HepG2 (cell line): ENCODE results near the gene MMP25. TPM values are rescaled to one million over a fixed set of nuclear protein-coding genes. Genes with fewer than 3 reads are reported as not detected.
A peak's percentile ranks its signal among the peaks of the same experiment; 100 is the strongest.
"Not testable (repeated sequence)": the region's sequence is repeated elsewhere in the genome, so short reads cannot be mapped to it uniquely, and the experiment has no call there.

ENCODE experiments used
- ATAC-seq: fragments of 200-7000 bp; cut with Tn5 transposase; 3 replicates; pipeline ENCODE4 v1.9.1; 2020; ENCODE audit warnings: mild to moderate bottlenecking, moderate library complexity
- BruUV-seq: library from RNA; stranded (reverse); fragments of 400-500 nt; replicated peaks from 2 replicates; lab custom pipeline; 2021; lab: Mats Ljungman, UMichigan
- CTCF ChIA-PET: fragments of 300-600 bp; formaldehyde crosslinking; extraction: SDS; loops from one replicate; lab custom pipeline; 2021; ENCODE audit warnings: low total read pairs, inconsistent platforms, low intra/inter-chr PET ratio; lab: Yijun Ruan, JAX
- POLR2A ChIA-PET: fragments of 350-600 bp; sonication (Branson Sonifier 250); formaldehyde crosslinking; loops from one replicate; lab custom pipeline; 2020; ENCODE audit warnings: antibody characterized with exemption, inconsistent platforms; lab: Yijun Ruan, JAX
- DNase-seq: peaks from one replicate; pipeline ENCODE4 v3.0.0-alpha.2; 2015; ENCODE audit warnings: low spot score
- FAIRE-seq: peaks from 3 replicates; lab custom pipeline; 2011; peaks lifted over from hg19 to GRCh38; lab: Jason Lieb, UNC
- H2AFZ ChIP-seq: one replicate; pipeline ENCODE4 v1.6.1; 2011; ENCODE audit warnings: low read length, inconsistent platforms
- H3K27ac ChIP-seq: fragments of 300-600 bp; 3 replicates; pipeline ENCODE4 v1.8.0; 2011; ENCODE audit warnings: mixed run types, mild to moderate bottlenecking, mixed read lengths, low read length, inconsistent platforms; ENCODE audit not compliant: insufficient read depth; ENCODE audit errors: extremely low read length
- H3K27me3 ChIP-seq, 2 experiments: fragments of 200-600 bp in 1 of 2; 2 replicates in 1 of 2; 3 replicates in 1 of 2; pipeline versions ENCODE4 v1.6.0 to v1.8.0; 2011; ENCODE audit warnings: low read length in 2 of 2, mild to moderate bottlenecking in 2 of 2, moderate library complexity in 2 of 2, inconsistent platforms in 1 of 2; ENCODE audit not compliant: insufficient read depth in 2 of 2, control insufficient read depth in 1 of 2
- H3K36me3 ChIP-seq, 2 experiments: fragments of 200-600 bp in 1 of 2; replicated peaks in 1 of 2; 2 replicates in 1 of 2; 3 replicates in 1 of 2; pipeline versions ENCODE4 v1.5.1 to v1.8.0; 2011; ENCODE audit warnings: low read length in 2 of 2, inconsistent platforms in 1 of 2; ENCODE audit not compliant: insufficient read depth in 2 of 2, control insufficient read depth in 1 of 2
- H3K4me1 ChIP-seq: 2 replicates; pipeline ENCODE4 v1.5.1; 2012; ENCODE audit warnings: low read length, inconsistent platforms; ENCODE audit not compliant: insufficient read depth
- H3K4me2 ChIP-seq: 2 replicates; pipeline ENCODE4 v1.6.0; 2011; ENCODE audit warnings: low read depth, low read length, inconsistent platforms
- H3K4me3 ChIP-seq, 3 experiments: fragments of 200-600 bp in 1 of 3; sonication (generic), shearing (Covaris generic) in 1 of 3; replicated peaks in 1 of 3; 2 replicates each; pipeline ENCODE4 v1.5.1; 2011 to 2016; ENCODE audit warnings: low read length in 3 of 3, inconsistent platforms in 2 of 3, low read depth in 2 of 3, mild to moderate bottlenecking in 2 of 3, control low read depth in 1 of 3, mixed read lengths in 1 of 3; ENCODE audit not compliant: insufficient read depth in 1 of 3
- H3K79me2 ChIP-seq: one replicate; pipeline ENCODE4 v1.6.1; 2011; ENCODE audit warnings: low read length, inconsistent platforms; ENCODE audit not compliant: insufficient read depth
- H3K9ac ChIP-seq: 2 replicates; pipeline ENCODE4 v1.6.0; 2011; ENCODE audit warnings: mild to moderate bottlenecking, low read depth, low read length, inconsistent platforms; ENCODE audit not compliant: insufficient read depth
- H3K9me3 ChIP-seq: 2 replicates; pipeline ENCODE4 v1.5.1; 2012; ENCODE audit warnings: mild to moderate bottlenecking, low read length
- H4K20me1 ChIP-seq: 2 replicates; pipeline ENCODE4 v1.6.0; 2011; ENCODE audit warnings: inconsistent platforms, mild to moderate bottlenecking, low read length, moderate library complexity; ENCODE audit not compliant: insufficient read depth
- JARID2 ChIP-seq: sonication (generic); formaldehyde crosslinking; IDR thresholded peaks from 2 replicates; pipeline ENCODE4 v1.8.1; 2023; ENCODE audit warnings: missing genetic modification reagents, inconsistent platforms; ENCODE audit not compliant: insufficient replicate concordance
- JUN ChIP-seq: sonication (generic); formaldehyde crosslinking; IDR thresholded peaks from 2 replicates; pipeline ENCODE4 v1.4.0; 2020; ENCODE audit warnings: mild to moderate bottlenecking, missing genetic modification reagents
- RNF2 ChIP-seq: fragments of 450-650 bp; conservative IDR thresholded peaks from 2 replicates; pipeline ENCODE4 v1.6.1; 2016; ENCODE audit warnings: low read depth
- SMYD3 ChIP-seq: sonication (generic); formaldehyde crosslinking; IDR thresholded peaks from 2 replicates; pipeline ENCODE4 v1.8.1; 2023; ENCODE audit warnings: mild to moderate bottlenecking, missing genetic modification reagents
- ZFP36L1 ChIP-seq: sonication (generic); formaldehyde crosslinking; IDR thresholded peaks from 2 replicates; pipeline ENCODE4 v1.8.0; 2022; ENCODE audit warnings: mild to moderate bottlenecking, missing genetic modification reagents, moderate library complexity
- ZFP82 ChIP-seq: sonication (generic); formaldehyde crosslinking; IDR thresholded peaks from 2 replicates; pipeline ENCODE4 v1.5.1; 2020; ENCODE audit warnings: mild to moderate bottlenecking, missing genetic modification reagents, borderline replicate concordance
- ZNF225 ChIP-seq: sonication (generic); formaldehyde crosslinking; IDR thresholded peaks from 2 replicates; pipeline ENCODE4 v1.4.0; 2020; ENCODE audit warnings: mild to moderate bottlenecking, missing genetic modification reagents
- ZNF235 ChIP-seq: sonication (generic); formaldehyde crosslinking; IDR thresholded peaks from 2 replicates; pipeline ENCODE4 v1.8.1; 2023; ENCODE audit warnings: mild to moderate bottlenecking, missing genetic modification reagents, borderline replicate concordance
- ZNF24 ChIP-seq: fragments of 450-650 bp; IDR thresholded peaks from 2 replicates; pipeline ENCODE4 v1.6.1; 2017; ENCODE audit warnings: antibody characterized with exemption, mild to moderate bottlenecking
- ZNF75D ChIP-seq: sonication (generic); formaldehyde crosslinking; IDR thresholded peaks from 2 replicates; pipeline ENCODE4 v1.8.1; 2023; ENCODE audit warnings: missing genetic modification reagents, mild to moderate bottlenecking, borderline replicate concordance
- WGBS: methylation state at CpG from one replicate; pipeline ENCODE4 v1.1.6; 2017; ENCODE audit warnings: low lambda C conversion rate; 5-methylcytosine and 5-hydroxymethylcytosine counted together
- in situ Hi-C: cut with HindIII; loops from 2 replicates; pipeline ENCODE4 v1.10.0; 2017; ENCODE audit warnings: low pct_unique_long_range_greater_than_20kb; ENCODE audit not compliant: extremely low pct_ligation_motif_present
- intact Hi-C: fragments of 100-400 bp; cut with micrococcal nuclease; formaldehyde crosslinking; loops from one replicate; pipeline ENCODE4 v1.10.0; 2022; ENCODE audit not compliant: unreplicated experiment
- polyA plus RNA-seq, 8 experiments: library from polyadenylated mRNA; depleted of rRNA in 3 of 8; stranded (reverse) in 7 of 8; unstranded in 1 of 8; fragments of >200 nt; fragmentation: Illumina TruSeq in 4 of 8; extraction: Trizol in 4 of 8; gene quantifications; 2 replicates each; pipeline versions ENCODE4 v1.2.1 to v1.2.3, GENCODE V29; 2011 to 2016; ENCODE audit warnings: low read depth in 4 of 8, missing spikeins in 1 of 8, mixed read lengths in 1 of 8; ENCODE audit not compliant: insufficient read depth in 1 of 8
- total RNA-seq, 5 experiments: library from RNA; depleted of rRNA; stranded (reverse); fragments of >200 nt; fragmentation: Illumina TruSeq; extraction: Trizol; gene quantifications; 2 replicates each; pipeline ENCODE4 v1.2.3, GENCODE V29; 2016; ENCODE audit warnings: low read depth in 1 of 5
- TF ChIP-seq, protein P1 (sequence below): sonication (generic); formaldehyde crosslinking; IDR thresholded peaks from 2 replicates; pipeline ENCODE4 v1.8.1; 2023; ENCODE audit warnings: mild to moderate bottlenecking, moderate library complexity, missing genetic modification reagents
- TF ChIP-seq, protein P2 (sequence below): IDR thresholded peaks from 2 replicates; pipeline ENCODE4 v1.6.1; 2016; ENCODE audit warnings: low read depth, control low read depth

MMP25 gene
- total and polyA plus RNA-seq, 2 of the 13 experiments (the other 11 are each of a cell fraction or from before 2014, with no cell fraction given), result 0.04 to 0.08 TPM

DNA sequence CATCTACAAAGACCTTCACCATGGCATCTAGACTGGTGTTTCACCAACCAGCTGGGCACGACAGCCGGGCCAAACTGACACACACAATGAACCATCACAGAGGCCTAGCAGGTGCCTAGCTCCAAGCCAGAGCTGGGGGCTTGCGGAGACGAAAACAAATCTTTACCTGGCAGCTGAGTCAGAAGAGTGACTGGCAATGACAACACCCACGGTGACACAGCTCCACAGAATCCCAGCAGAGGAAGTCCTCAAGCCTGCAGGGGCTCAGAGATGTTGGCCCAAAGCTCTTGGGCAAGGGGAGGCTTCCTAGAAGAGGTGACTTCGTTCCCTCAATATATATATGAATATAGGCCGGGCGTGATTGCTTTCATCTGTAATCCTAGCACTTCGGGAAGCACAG lies 5.1 kb downstream of the MMP25 start:
- H3K27ac ChIP-seq, result no peak overlapping the region
- no peaks in the 10 kb centered on the region for H3K36me3 ChIP-seq
- no peaks in the 10 kb centered on the region for H3K4me1 ChIP-seq
- 28% methylated on average over 9 of the region's 9 CpGs for WGBS
- no peak overlapping the region for H3K4me3 ChIP-seq
- POLR2A ChIA-PET, result no interaction called here
- H3K4me2 ChIP-seq, result no peak overlapping the region
- peaks cover 5 to 47% of the 10 kb centered on the region in 2 experiments for H3K27me3 ChIP-seq
- ATAC-seq (no peak), FAIRE-seq (no peak), DNase-seq (no peak)
- in situ Hi-C loops (no loop called here), intact Hi-C loops (no loop called here)
- no peaks in the 10 kb centered on the region for H3K79me2 ChIP-seq
- H4K20me1 ChIP-seq, result no peaks in the 10 kb centered on the region
- no peak overlapping the region for H3K9ac ChIP-seq
- no peak overlapping the region for H2AFZ ChIP-seq
- no peaks in the 10 kb centered on the region for H3K9me3 ChIP-seq
- CTCF ChIA-PET, result no interaction called here
- TF ChIP-seq ZNF75D (CRISPR knock-in tag), result no peak
- TF ChIP-seq RNF2, result no peak
- TF ChIP-seq, protein P1, sequence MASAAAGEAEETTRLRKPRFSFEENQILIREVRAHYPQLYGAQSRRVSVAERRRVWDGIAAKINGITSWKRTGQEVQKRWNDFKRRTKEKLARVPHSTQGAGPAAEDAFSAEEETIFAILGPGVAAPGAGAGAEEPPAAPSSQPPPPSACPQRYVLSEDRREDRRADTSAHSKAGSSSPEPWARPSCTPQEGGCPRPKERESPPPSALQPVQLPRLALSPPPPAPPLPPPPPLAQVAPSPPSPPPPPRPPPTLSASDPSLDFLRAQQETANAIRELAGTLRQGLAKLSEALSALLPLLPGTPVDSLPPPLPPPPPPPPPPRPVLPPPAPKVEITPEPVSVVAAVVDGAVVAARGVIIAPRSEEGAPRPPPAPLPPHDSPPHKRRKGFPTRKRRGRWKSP (CRISPR knock-in tag), result no peak
- TF ChIP-seq, protein P2, sequence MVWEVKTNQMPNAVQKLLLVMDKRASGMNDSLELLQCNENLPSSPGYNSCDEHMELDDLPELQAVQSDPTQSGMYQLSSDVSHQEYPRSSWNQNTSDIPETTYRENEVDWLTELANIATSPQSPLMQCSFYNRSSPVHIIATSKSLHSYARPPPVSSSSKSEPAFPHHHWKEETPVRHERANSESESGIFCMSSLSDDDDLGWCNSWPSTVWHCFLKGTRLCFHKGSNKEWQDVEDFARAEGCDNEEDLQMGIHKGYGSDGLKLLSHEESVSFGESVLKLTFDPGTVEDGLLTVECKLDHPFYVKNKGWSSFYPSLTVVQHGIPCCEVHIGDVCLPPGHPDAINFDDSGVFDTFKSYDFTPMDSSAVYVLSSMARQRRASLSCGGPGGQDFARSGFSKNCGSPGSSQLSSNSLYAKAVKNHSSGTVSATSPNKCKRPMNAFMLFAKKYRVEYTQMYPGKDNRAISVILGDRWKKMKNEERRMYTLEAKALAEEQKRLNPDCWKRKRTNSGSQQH, result no peak
- no peak for TF ChIP-seq ZNF24
- no peak for TF ChIP-seq JUN
- TF ChIP-seq ZFP36L1, result no peak
- TF ChIP-seq ZNF225 (CRISPR knock-in tag), result no peak
- TF ChIP-seq JARID2 (CRISPR knock-in tag), result no peak
- TF ChIP-seq ZFP82 (CRISPR knock-in tag), result no peak
- no peak for TF ChIP-seq ZNF235 (CRISPR knock-in tag)
- no peak for TF ChIP-seq SMYD3 (CRISPR knock-in tag)
- no TSS peak for BruUV-seq

DNA sequence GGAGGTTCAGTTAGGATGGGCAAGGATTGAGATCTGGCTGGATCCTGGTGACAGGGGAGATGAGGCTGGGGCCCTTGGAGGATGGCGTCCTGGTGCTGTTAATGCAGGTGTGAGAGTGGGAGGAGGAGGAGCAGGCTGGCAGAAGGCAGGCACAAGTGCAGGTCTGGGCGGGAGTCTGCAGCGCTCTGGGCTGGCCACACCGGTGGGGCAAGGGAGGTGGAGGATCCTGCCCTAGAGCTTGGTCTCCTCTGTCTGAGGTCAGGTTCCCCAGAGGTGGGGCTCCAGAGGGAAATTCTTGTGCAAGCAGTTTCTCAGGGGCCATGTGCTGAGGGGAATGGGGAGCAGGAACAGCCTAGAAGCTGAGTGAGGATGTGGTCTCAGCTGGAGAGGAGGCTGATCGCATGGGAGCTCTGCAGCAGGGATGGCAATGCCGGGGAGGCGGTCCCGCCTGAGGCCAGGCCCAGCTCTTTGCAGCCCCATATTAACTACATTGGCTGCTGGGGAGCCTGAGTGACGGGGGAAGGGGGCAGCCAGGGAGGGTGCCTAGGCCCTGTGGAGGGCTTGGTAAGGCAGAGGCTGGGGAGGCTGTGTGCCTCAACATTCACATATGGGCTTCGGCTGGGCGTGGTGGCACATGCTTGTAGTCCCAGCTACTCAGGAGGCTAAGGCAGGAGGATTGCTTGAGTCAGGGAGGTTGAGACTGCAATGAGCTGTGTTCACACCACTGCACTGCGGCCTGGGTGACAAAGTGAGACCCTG lies 6.4 kb downstream of the MMP25 start:
- H3K27ac ChIP-seq, intact Hi-C loops, H3K36me3 ChIP-seq, H3K9ac ChIP-seq, H3K4me3 ChIP-seq, CTCF ChIA-PET, POLR2A ChIA-PET, DNase-seq, in situ Hi-C loops, H3K79me2 ChIP-seq, H3K9me3 ChIP-seq, FAIRE-seq, H4K20me1 ChIP-seq, H3K4me1 ChIP-seq, BruUV-seq, H3K4me2 ChIP-seq, H2AFZ ChIP-seq: not testable (repeated sequence)
- ATAC-seq, result peak; percentile 46
- peaks cover 5 to 35% of the 10 kb centered on the region in 2 experiments for H3K27me3 ChIP-seq
- WGBS, result 64% methylated on average over 11 of the region's 12 CpGs
